Ovary (tissue), 3 donors: ENCODE results near the gene EIF4E3.

Experiments
- CTCF ChIP-seq, 3 donors: fragments of 450-650 bp in 2 of 3; fragments of 200-600 bp in 1 of 3; IDR thresholded peaks; one replicate each; pipeline versions ENCODE4 v1.5.1 to v1.8.0; 2016 to 2022; ENCODE audit warnings: antibody characterized with exemption in 3 of 3, mild to moderate bottlenecking in 1 of 3
- EP300 ChIP-seq: sonication (generic); formaldehyde crosslinking; IDR thresholded peaks from one replicate; pipeline ENCODE4 v1.6.1; 2017; ENCODE audit warnings: antibody characterized with exemption
- POLR2A ChIP-seq: fragments of 450-650 bp; IDR thresholded peaks from one replicate; pipeline ENCODE4 v1.6.1; 2017; ENCODE audit warnings: antibody characterized with exemption, mild to moderate bottlenecking, moderate library complexity
- donor health status: DM: no; HTN: no; CAD: no.

GRCh38 chr3:71710906-71711494 lies 14.2 kb downstream of the EIF4E3 start:
- TF ChIP-seq CTCF (IDR thresholded peaks at IDR 0.05) (peak; percentile 34 to 67 (median 65)), POLR2A (no peak), EP300 (no peak)
